HTR-8/SVneo (cell line): ENCODE results near the gene TEX35.

Experiments used
- DNase-seq: peaks from one replicate; pipeline ENCODE4 v3.0.0; 2011; ENCODE audit warnings: low spot score, mixed read lengths; ENCODE audit not compliant: insufficient read length
- FAIRE-seq: peaks from 2 replicates; lab custom pipeline; 2011; peaks lifted over from hg19 to GRCh38; lab: Jason Lieb, UNC

TEX35 gene

GRCh38 chr1:178565586-178565985, 52.7 kb downstream of the TEX35 start:
- no peak for FAIRE-seq
- DNase-seq, result no peak

GRCh38 chr1:178566187-178566586, 53.3 kb downstream of the TEX35 start:
- FAIRE-seq (no peak), DNase-seq (no peak)

GRCh38 chr1:178571807-178572206, 58.9 kb downstream of the TEX35 start:
- no peak for FAIRE-seq
- no peak for DNase-seq
